ENCODE results near the gene HLA-DQB1.
"Not testable (repeated sequence)": the region's sequence is repeated elsewhere in the genome, so short reads cannot be mapped to it uniquely, and the experiment has no call there.

The HLA-DQB1 gene

GRCh38 chr6:32659856-32660595 is 6.4 kb downstream of the HLA-DQB1 start:
- DNase-seq: no peak

GRCh38 chr6:32658268-32658897 is 8.1 kb downstream of the HLA-DQB1 start:
- DNase-seq: no peak

- DNase-seq: not testable (repeated sequence)
Measured at GRCh38 chr6:32657819-32658218, 8.6 kb downstream of the HLA-DQB1 start.

GRCh38 chr6:32657329-32657728 is 9.1 kb downstream of the HLA-DQB1 start:
- not testable (repeated sequence) for DNase-seq

- DNase-seq: no peak
Measured at GRCh38 chr6:32655203-32655710, 11.2 kb downstream of the HLA-DQB1 start.

GRCh38 chr6:32645047-32645703 is 21.3 kb downstream of the HLA-DQB1 start:
- no peak for DNase-seq

- DNase-seq: no peak
Measured at GRCh38 chr6:32643904-32644303, 22.6 kb downstream of the HLA-DQB1 start.

GRCh38 chr6:32642720-32643106 is 23.7 kb downstream of the HLA-DQB1 start:
- DNase-seq: no peak

GRCh38 chr6:32641785-32642719 is 24.4 kb downstream of the HLA-DQB1 start:
- not testable (repeated sequence) for DNase-seq

- DNase-seq: no peak
Measured at GRCh38 chr6:32641122-32641521, 25.3 kb downstream of the HLA-DQB1 start.

- no peak for DNase-seq
Measured at GRCh38 chr6:32639440-32640394, 26.7 kb downstream of the HLA-DQB1 start.

GRCh38 chr6:32638532-32639219 is 27.8 kb downstream of the HLA-DQB1 start:
- no peak for DNase-seq

- DNase-seq: no peak
Measured at GRCh38 chr6:32637883-32638282, 28.6 kb downstream of the HLA-DQB1 start.

- peak; percentile 28 for DNase-seq
Measured at GRCh38 chr6:32637219-32637880, 29.1 kb downstream of the HLA-DQB1 start, which contains the start of gene HLA-DQA1. HLA-DQA1 (plus strand) TSS chr6:32637406; CDS start chr6:32637459, 53 bp downstream.

GRCh38 chr6:32635526-32636123 is 30.8 kb downstream of the HLA-DQB1 start:
- no peak for DNase-seq

GRCh38 chr6:32629793-32630192 is 36.7 kb downstream of the HLA-DQB1 start:
- not testable (repeated sequence) for DNase-seq

GRCh38 chr6:32627831-32628230 is 38.6 kb downstream of the HLA-DQB1 start:
- DNase-seq: peak; percentile 37

GRCh38 chr6:32627249-32627648 is 39.2 kb downstream of the HLA-DQB1 start:
- no peak for DNase-seq

- no peak for DNase-seq
Measured at GRCh38 chr6:32625137-32625536, 41.3 kb downstream of the HLA-DQB1 start.

GRCh38 chr6:32624565-32624964 is 41.9 kb downstream of the HLA-DQB1 start:
- no peak for DNase-seq

Data from hematopoietic multipotent progenitor cell treated with erythropoietin and hydrocortisone succinate and interleukin-3 and kit ligand, for 6 days (in vitro differentiated cells).